ENCODE measurements around the gene SLCO1C1.

DNA sequence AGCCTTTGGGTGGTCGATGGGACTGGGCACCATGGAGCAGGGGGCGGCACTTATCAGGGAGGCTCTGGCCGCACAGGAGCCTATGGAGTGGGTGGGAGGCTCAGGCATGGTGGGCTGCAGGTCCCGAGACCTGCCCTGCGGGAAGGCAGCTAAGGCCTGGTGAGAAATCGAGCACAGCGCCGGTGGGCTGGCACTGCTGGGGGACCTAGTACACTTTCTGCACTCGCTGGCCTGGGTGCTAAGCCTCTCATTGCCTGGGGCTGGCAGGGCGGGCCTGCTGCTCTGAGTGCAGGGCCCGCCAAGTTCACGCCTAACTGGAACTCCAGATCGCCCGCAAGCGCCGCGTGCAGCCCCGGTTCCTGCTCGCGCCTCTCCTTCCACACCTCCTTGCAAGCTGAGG is 82.3 kb downstream of the SLCO1C1 start:
- TF ChIP-seq POLR2A (IDR thresholded peaks at IDR 0.05) (no peak), CTCF (IDR thresholded peaks at IDR 0.05) (no peak)

Measured in Peyer's patch (tissue), 4 donors.